HPDE6-E6E7 (cell line): ENCODE data around the gene KCNB1.

ENCODE experiments used
- DNase-seq: peaks from one replicate; pipeline ENCODE4 v3.0.0; 2011; ENCODE audit warnings: missing footprints; ENCODE audit errors: extremely low spot score

Gene KCNB1

DNA sequence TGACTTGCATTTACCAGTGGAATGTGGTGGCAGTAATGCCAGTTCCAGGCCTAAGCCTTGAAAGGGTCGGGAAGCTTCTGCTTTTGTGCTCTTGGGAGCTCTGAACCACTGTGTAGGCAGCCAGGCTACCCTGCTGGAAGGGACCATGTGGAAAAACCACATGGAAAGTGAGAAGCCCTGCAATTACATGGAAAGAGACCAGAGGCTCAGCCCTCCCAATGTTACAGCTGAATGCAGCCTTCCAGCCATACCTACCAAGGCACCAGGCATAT is 14.9 kb upstream of the KCNB1 start:
- no peak for DNase-seq

DNA sequence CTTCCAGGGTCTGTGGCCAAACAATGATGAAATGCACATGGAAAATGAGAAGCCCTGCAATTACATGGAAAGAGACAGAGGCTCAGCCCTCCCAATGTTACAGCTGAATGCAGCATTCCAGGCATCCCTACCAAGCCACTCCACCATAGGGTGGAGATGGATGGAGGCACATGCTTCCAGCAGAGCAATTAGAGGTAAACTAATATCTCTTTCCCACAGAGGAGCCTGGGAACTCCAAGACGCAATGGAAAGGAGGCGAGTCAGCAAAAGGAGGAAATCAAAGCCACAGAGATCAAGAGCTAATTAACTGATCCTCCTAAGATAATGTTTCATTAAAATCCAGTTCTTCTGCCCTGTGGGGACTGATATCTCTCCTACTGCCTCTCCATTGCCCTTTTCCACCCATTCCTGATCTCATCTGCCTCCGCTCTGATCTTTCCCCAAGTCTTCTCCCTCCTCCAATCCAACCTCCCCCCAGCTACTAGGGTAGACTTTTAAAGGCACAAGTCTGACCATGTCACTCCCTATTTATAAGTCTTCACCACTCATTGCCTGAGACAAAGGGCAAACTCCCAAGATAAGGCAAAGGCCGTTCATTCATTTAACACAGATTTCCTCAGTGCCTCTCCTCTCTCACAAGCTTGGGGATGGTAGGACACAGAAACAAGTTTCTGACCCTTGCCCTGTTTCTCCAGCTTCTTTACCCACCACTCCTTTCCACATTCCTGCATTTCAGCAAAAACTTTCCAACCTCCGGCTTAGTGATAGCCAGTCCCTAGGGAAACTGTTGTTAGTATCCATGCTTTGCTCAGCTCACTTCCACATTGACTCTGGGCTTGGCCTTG is 14.3 kb upstream of the KCNB1 start:
- DNase-seq: no peak

GRCh38 chr20:49496043-49496442 is 13.6 kb upstream of the KCNB1 start:
- DNase-seq: no peak

DNA sequence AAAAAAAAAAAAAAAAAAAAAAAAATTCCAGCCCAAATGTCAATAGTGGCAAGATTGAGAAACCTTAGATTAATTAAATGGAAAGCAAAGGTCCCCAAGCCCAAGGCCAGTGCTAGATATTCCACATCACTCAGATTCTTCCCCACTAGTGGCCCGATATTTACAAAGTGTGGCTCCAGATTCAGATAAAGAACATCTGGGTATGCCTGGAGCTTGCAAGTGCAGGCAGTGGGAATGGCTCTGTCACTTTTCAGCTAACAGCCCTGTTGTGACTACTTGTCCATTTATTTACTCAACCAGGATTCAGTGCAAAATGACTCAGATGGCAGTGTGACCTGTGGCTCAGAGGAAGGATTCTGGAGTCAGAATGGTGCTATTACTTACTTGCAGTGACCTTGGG is 8.2 kb upstream of the KCNB1 start:
- no peak for DNase-seq

- DNase-seq: no peak
Observed at GRCh38 chr20:49489688-49490087, 7.2 kb upstream of the KCNB1 start.

DNA sequence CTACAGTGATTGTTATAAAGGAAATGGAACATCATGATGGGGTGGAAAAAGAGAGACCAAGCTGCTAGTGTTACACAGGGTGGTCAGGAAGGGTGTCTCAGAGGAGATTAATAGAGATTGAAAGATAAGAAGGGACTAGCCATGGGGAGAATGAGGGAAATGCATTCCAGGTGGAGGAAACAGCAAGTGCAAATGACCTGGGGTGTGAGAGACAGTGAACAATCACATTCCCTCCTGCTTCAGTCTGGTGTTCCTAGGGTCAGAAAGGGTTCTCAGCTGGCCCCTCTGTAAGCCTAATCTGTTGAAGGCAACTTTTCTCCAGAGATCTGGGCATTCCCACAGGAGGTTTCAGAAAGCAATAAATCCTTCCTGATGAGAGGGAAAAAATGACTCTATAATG is 3.6 kb upstream of the KCNB1 start:
- DNase-seq: no peak

- DNase-seq: no peak
Observed at GRCh38 chr20:49485563-49485962, 3.1 kb upstream of the KCNB1 start.

GRCh38 chr20:49484180-49485140 is 2.0 kb upstream of the KCNB1 start:
- peak; percentile 91 for DNase-seq

GRCh38 chr20:49483696-49484123 is 1.2 kb upstream of the KCNB1 start:
- DNase-seq: no peak

DNA sequence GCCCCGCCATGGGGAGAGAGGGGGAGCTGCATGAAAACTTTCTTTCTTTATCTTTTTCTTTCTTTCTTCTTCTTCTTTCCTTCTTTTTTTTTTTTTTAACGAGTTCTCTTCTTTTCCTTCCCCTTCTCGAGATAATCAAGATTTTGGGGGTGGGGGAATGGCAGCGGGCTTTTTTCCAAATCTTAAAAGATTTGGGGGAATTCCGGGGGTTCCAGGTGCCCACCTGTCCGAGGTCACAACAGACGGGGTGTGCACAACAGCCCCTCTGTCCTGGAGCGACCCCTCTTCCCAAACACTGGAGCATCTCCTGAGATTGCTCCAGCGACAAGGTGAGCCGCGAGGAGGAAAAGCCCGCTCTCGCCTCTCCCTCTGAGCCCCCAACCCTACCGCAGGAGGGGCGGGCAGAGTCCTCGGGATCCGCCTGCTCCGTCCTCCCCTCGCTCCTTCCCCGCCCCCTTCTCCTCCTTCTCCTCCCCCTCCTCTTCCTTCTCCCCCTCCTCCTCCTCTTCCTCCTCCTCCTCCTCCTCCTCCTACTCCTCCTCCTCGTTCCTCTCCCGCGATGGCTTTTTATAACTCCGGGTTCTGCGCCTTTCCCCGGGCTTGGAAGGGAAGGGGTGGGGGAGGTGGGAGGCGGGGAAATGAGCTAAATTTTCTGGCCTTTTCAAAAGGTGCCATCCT is 689 bp upstream of the KCNB1 start:
- no peak for DNase-seq

DNA sequence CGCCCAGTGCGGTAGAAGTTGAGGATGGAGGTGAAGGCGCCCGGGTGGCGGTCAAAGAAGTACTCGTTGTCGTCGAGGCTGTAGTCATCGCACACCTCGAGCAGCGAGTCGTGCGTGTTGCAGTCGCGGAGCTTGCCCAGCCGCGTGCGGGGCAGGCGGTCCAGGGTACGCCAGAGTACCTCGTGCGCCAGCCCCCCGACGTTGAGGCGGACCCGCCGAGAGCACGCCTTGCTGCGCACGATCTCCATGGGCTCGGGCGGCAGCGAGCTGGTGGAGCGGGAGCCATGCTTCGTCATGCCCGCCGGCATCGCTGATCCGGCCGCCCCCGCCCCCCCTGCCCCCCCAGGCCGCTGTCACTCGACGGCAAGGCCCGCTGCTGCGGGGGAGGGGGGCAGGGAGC is 295 bp downstream of the KCNB1 start:
- no peak for DNase-seq

GRCh38 chr20:49481116-49481515 is 1.4 kb downstream of the KCNB1 start:
- no peak for DNase-seq

- no peak for DNase-seq
Observed at GRCh38 chr20:49480236-49480635, 2.2 kb downstream of the KCNB1 start.

GRCh38 chr20:49479785-49480184 is 2.7 kb downstream of the KCNB1 start:
- no peak for DNase-seq

DNA sequence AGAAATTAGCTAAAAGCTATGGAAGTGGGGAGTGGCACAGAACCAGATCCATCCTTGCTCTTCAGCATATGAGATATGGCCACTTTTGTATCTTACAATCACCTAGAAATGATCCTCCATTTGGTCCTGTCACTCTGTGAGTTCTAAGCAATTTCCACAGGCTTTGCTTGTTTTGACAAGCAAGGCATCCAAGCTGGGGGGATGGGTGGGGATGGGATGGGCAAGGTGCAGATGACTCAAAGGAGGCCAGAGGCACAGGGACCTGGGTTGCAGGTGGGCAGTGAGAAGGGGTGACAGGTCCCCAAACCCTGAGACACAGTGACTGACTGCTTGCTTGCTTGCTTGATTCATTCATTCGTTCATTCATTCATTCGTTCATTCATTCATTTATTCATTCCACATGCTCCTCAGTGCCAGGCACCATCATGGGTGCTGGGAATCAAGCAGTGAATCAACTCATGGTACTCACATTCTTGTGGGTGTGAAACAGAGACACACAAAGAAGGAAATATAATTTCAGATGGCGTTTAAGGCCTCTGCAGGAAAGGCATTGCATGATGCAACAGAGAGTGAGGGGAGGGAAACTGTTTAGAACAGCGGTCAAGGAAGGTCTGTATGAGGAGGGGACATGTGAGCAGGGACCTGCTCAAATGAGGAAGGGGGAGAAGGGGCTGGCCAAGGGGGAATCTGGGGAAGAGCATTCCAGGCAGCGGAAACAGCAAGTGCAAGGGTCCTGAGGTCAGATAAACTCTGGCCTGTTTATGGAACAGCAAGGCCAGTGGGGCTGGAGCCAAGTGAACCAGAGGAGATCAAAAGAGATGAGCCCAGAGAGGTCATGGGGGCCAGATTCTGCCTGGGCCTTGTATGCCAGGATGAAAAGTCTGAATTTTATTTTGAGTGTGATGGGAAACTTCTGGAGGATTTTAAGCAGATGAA is 3.4 kb downstream of the KCNB1 start:
- DNase-seq: no peak

DNA sequence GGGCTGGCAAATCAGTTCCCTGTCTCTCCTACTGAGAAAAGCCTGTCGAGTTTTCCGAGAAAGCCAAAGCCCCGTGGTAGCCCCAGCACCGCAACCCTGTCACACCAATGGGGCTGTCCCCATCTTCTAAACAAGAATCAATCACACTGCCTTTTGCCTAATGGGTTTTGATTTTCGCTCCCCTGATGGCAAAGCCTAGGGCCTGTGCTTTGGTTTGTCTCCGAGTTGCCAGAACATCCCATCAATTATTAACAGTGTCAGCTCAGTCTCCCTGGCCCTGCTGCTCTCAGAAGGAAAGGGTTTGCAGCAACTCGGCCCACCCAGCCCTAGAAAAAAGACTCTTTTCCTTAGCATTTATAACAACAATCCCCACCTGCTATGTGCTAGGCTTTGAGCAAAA is 4.2 kb downstream of the KCNB1 start:
- DNase-seq: no peak

DNA sequence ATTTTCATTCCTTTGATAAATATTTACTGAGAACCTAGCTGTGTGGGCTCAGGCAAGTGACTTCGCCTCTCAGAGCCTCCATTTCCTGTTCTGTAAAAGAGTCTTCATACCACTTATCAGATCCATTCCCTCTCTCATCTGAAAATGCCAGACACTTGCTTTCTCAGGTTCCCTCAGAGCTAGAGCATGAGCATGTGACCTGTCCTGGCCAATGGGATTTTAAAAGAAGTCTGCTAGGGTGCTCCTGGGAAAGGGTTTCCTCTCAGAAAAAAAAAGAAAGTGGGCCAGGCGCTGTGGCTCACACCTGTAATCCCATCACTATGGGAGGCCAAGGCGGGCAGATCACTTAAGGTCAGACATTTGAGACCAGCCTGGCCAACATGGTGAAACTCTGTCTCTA is 5.3 kb downstream of the KCNB1 start:
- no peak for DNase-seq

GRCh38 chr20:49476016-49476355 is 6.5 kb downstream of the KCNB1 start:
- DNase-seq: no peak

DNA sequence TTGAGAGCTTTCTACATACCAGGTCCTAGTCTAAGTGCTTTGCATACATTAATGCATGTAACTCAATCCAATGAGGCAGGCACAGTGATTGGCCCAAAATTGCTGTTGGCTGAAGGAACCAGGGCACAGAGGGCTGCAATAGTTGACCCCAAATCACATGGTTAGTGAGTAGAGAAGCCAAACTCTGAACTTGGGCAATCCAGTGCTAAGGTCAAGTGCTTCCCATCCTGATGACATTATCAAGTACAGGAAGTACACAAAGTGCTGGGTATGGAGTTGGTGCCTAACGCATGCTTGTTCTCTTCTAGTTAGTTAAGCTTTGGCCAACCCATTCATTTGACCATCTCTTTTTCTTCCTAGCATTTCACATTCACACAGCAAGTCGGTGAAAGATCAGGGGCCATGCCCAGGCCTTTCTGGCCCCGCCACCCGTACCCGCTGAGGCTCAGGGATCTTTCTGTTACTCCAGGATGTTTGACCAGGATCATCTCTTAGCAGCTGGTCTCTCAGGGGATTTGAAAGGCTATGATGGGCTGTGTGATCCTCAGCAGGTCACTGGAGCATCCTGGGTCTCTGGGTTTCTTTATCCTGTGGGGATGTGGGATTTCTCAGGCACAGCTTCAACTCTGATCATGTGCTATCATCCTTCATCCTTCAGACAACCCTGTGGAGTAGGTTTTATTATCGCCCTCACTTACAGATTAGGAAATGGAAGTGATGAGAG is 7.0 kb downstream of the KCNB1 start:
- no peak for DNase-seq

DNA sequence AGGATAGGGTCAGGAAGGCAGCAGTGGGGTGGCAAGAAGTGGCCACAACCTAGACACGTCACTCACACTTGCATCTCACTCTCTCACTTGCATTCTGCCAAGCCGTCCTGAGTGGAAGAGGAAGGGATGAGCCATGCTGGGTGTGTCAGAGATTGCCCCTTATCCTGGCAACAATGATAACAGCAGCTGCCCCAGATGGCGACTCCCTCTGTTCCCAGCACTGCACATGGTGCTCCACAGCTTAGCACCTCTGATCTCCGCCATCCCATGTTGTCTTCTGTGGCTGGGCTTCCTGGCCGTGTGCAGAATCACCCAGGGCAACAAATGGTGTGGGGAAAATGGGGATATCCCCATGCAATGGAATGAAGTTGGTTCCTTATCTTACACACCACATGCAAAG is 11.1 kb downstream of the KCNB1 start:
- no peak for DNase-seq

DNA sequence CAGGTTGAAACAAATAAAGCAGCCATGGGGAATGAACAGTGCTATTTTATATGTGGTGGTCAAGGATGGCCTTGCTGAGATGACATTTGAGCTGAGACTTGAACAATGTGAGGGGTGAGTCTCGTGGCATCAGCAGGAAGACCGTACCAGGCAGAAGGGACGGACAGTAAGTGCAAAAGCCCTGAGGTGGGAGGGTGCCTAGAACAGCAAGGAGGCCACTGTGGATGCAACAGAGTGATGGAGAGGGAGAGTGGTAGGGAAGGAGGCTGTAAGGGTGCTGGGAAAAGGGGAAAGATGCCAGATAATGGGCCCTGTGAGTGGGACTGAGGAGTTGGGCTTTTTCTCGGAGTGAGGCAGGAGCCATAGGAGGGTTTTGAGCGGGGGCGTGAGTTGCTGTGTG is 11.5 kb downstream of the KCNB1 start:
- no peak for DNase-seq
